ENCODE data around the gene IGSF3.
"Not testable (repeated sequence)": the region's sequence is repeated elsewhere in the genome, so short reads cannot be mapped to it uniquely, and the experiment has no call there.

IGSF3 gene

GRCh38 chr1:116643281-116643751 lies 24.2 kb downstream of the IGSF3 start:
- peaks cover 4 to 16% of the 10 kb centered on the region in 2 donors for H3K27me3 Mint-ChIP-seq
- peaks cover 14 to 31% of the 10 kb centered on the region in 2 donors for H3K4me1 Mint-ChIP-seq
- peak overlapping the region; percentile 76 for H3K27ac Mint-ChIP-seq
- not testable (repeated sequence) for H3K9me3 Mint-ChIP-seq; DNase-seq; H3K4me3 Mint-ChIP-seq; ATAC-seq (replicated peaks)
- peaks cover 18 to 25% of the 10 kb centered on the region in 2 donors for H3K36me3 Mint-ChIP-seq

- not testable (repeated sequence) for H3K9me3 Mint-ChIP-seq; ATAC-seq (replicated peaks); H3K27ac Mint-ChIP-seq; H3K4me3 Mint-ChIP-seq; DNase-seq
- peaks cover 4 to 16% of the 10 kb centered on the region in 2 donors for H3K27me3 Mint-ChIP-seq
- H3K36me3 Mint-ChIP-seq: peaks cover 18 to 33% of the 10 kb centered on the region in 2 donors
- H3K4me1 Mint-ChIP-seq: peaks cover 21 to 39% of the 10 kb centered on the region in 2 donors
Measured at GRCh38 chr1:116642311-116643280, 24.9 kb downstream of the IGSF3 start.

- H3K27ac Mint-ChIP-seq: peak overlapping the region; percentile 49
- peaks cover 4 to 11% of the 10 kb centered on the region in 2 donors for H3K27me3 Mint-ChIP-seq
- H3K9me3 Mint-ChIP-seq; ATAC-seq (replicated peaks): not testable (repeated sequence)
- H3K4me1 Mint-ChIP-seq: peaks cover 22 to 36% of the 10 kb centered on the region in 2 donors
- peak; percentile 21 for DNase-seq
- peaks cover 21 to 42% of the 10 kb centered on the region in 2 donors for H3K36me3 Mint-ChIP-seq
- H3K4me3 Mint-ChIP-seq: peak overlapping the region in 1 of 2 donors; percentile 7
Measured at GRCh38 chr1:116637583-116637982, 29.9 kb downstream of the IGSF3 start.

- not testable (repeated sequence) for DNase-seq; H3K4me3 Mint-ChIP-seq; H3K27me3 Mint-ChIP-seq; H3K27ac Mint-ChIP-seq; H3K9me3 Mint-ChIP-seq; ATAC-seq (replicated peaks)
- H3K4me1 Mint-ChIP-seq: peaks cover 29 to 45% of the 10 kb centered on the region in 2 donors
- H3K36me3 Mint-ChIP-seq: peaks cover 23 to 46% of the 10 kb centered on the region in 2 donors
Measured at GRCh38 chr1:116636584-116636983, 30.9 kb downstream of the IGSF3 start.

GRCh38 chr1:116634386-116634785 lies 33.1 kb downstream of the IGSF3 start:
- ATAC-seq (replicated peaks); H3K9me3 Mint-ChIP-seq; H3K27me3 Mint-ChIP-seq; DNase-seq; H3K4me3 Mint-ChIP-seq: not testable (repeated sequence)
- Mint-ChIP-seq H3K4me1 (peaks cover 42 to 56% of the 10 kb centered on the region in 2 donors), H3K27ac (peak overlapping the region; percentile 27), H3K36me3 (peaks cover 25 to 53% of the 10 kb centered on the region in 2 donors)

GRCh38 chr1:116631996-116632925 lies 35.3 kb downstream of the IGSF3 start:
- H3K36me3 Mint-ChIP-seq: peaks cover 17 to 41% of the 10 kb centered on the region in 2 donors
- ATAC-seq (replicated peaks); H3K27me3 Mint-ChIP-seq; H3K4me3 Mint-ChIP-seq; DNase-seq; H3K9me3 Mint-ChIP-seq; H3K27ac Mint-ChIP-seq: not testable (repeated sequence)
- peaks cover 47 to 56% of the 10 kb centered on the region in 2 donors for H3K4me1 Mint-ChIP-seq

- DNase-seq; H3K27ac Mint-ChIP-seq; ATAC-seq (replicated peaks); H3K4me3 Mint-ChIP-seq; H3K27me3 Mint-ChIP-seq; H3K9me3 Mint-ChIP-seq: not testable (repeated sequence)
- Mint-ChIP-seq H3K4me1 (peaks cover 47 to 57% of the 10 kb centered on the region in 2 donors), H3K36me3 (peaks cover 16 to 38% of the 10 kb centered on the region in 2 donors)
Measured at GRCh38 chr1:116631554-116631953, 36.0 kb downstream of the IGSF3 start.

GRCh38 chr1:116630057-116630456 lies 37.5 kb downstream of the IGSF3 start:
- Mint-ChIP-seq H3K36me3 (peaks cover 15 to 34% of the 10 kb centered on the region in 2 donors), H3K4me1 (peaks cover 47 to 60% of the 10 kb centered on the region in 2 donors), H3K27ac (peak overlapping the region; percentile 74)
- not testable (repeated sequence) for H3K4me3 Mint-ChIP-seq; H3K27me3 Mint-ChIP-seq; ATAC-seq (replicated peaks); DNase-seq; H3K9me3 Mint-ChIP-seq

- Mint-ChIP-seq H3K4me1 (peaks cover 45 to 57% of the 10 kb centered on the region in 2 donors), H3K27ac (peak overlapping the region; percentile 95), H3K4me3 (peak overlapping the region; percentile 75 to 76), H3K36me3 (peaks cover 13 to 31% of the 10 kb centered on the region in 2 donors)
- ATAC-seq (replicated peaks); H3K27me3 Mint-ChIP-seq; H3K9me3 Mint-ChIP-seq; DNase-seq: not testable (repeated sequence)
Measured at GRCh38 chr1:116629441-116629840, 38.1 kb downstream of the IGSF3 start.

GRCh38 chr1:116628448-116628847 lies 39.1 kb downstream of the IGSF3 start:
- ATAC-seq (replicated peaks): peak; percentile 51 to 54
- Mint-ChIP-seq H3K27ac (peak overlapping the region; percentile 95), H3K9me3 (peaks cover 0 to 4% of the 10 kb centered on the region in 2 donors), H3K27me3 (peaks cover 0 to 5% of the 10 kb centered on the region in 2 donors), H3K4me1 (peaks cover 44 to 54% of the 10 kb centered on the region in 2 donors), H3K4me3 (peak overlapping the region; percentile 75 to 76), H3K36me3 (peaks cover 15 to 25% of the 10 kb centered on the region in 2 donors)
- peak; percentile 62 for DNase-seq

- not testable (repeated sequence) for H3K9me3 Mint-ChIP-seq; ATAC-seq (replicated peaks); DNase-seq; H3K4me3 Mint-ChIP-seq; H3K27me3 Mint-ChIP-seq
- peaks cover 44 to 54% of the 10 kb centered on the region in 2 donors for H3K4me1 Mint-ChIP-seq
- peak overlapping the region; percentile 86 for H3K27ac Mint-ChIP-seq
- H3K36me3 Mint-ChIP-seq: peaks cover 15 to 25% of the 10 kb centered on the region in 2 donors
Measured at GRCh38 chr1:116627357-116627756, 40.2 kb downstream of the IGSF3 start.

GRCh38 chr1:116626915-116627314 lies 40.6 kb downstream of the IGSF3 start:
- peaks cover 41 to 49% of the 10 kb centered on the region in 2 donors for H3K4me1 Mint-ChIP-seq
- H3K27ac Mint-ChIP-seq: peak overlapping the region; percentile 86
- H3K4me3 Mint-ChIP-seq; H3K27me3 Mint-ChIP-seq; DNase-seq; H3K9me3 Mint-ChIP-seq; ATAC-seq (replicated peaks): not testable (repeated sequence)
- H3K36me3 Mint-ChIP-seq: peaks cover 14 to 24% of the 10 kb centered on the region in 2 donors

- Mint-ChIP-seq H3K4me1 (peaks cover 31 to 37% of the 10 kb centered on the region in 2 donors), H3K36me3 (peaks cover 14 to 17% of the 10 kb centered on the region in 2 donors), H3K27ac (peak overlapping the region; percentile 33)
- not testable (repeated sequence) for H3K9me3 Mint-ChIP-seq; ATAC-seq (replicated peaks); H3K4me3 Mint-ChIP-seq; H3K27me3 Mint-ChIP-seq; DNase-seq
Measured at GRCh38 chr1:116625155-116625554, 42.4 kb downstream of the IGSF3 start.

Data from stimulated activated naive B cell treated with anti-CD40 and anti-IgM and Interleukin-4, amounts not matched to agents 10 μg/mL and 1 μg/mL and 100 μg/mL, for 72 hours (primary cell).